GM12865 (cell line): ENCODE measurements around the gene CARMIL1.

Experiments
- DNase-seq: peaks from one replicate; pipeline ENCODE4 v3.0.0; 2010; ENCODE audit warnings: low read depth
- H3K4me3 ChIP-seq: 2 replicates; pipeline ENCODE4 v1.5.1; 2011; ENCODE audit warnings: mild to moderate bottlenecking, low read depth, low read length, control low read depth
- TF ChIP-seq, protein P1 (sequence below): IDR thresholded peaks from 2 replicates; pipeline ENCODE4 v1.5.1; 2011; ENCODE audit warnings: low read length, control low read depth, low read depth, inconsistent platforms; ENCODE audit not compliant: insufficient read depth; ENCODE audit errors: missing control alignments

The CARMIL1 gene

DNA sequence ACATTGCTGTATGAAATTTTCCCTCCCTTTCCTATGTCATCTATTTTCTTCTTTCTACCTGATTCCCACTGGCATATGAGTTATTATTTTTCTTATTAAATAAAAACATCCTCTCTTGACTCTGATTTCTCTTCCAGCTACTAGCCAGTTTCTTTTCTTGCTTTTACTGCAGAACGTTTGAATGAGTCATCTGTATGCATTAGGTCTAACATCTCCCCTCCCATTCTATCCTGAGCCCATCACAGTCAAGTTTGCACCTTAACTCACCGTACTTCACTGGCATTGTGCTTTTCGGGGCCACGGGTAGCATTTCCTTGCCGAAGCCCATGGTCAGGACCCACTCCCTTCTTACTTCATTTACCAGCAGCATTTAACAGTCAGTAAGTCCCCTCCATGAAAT, 65.7 kb downstream of the CARMIL1 start:
- no peak for DNase-seq
- no peak overlapping the region for H3K4me3 ChIP-seq
- TF ChIP-seq, protein P1, sequence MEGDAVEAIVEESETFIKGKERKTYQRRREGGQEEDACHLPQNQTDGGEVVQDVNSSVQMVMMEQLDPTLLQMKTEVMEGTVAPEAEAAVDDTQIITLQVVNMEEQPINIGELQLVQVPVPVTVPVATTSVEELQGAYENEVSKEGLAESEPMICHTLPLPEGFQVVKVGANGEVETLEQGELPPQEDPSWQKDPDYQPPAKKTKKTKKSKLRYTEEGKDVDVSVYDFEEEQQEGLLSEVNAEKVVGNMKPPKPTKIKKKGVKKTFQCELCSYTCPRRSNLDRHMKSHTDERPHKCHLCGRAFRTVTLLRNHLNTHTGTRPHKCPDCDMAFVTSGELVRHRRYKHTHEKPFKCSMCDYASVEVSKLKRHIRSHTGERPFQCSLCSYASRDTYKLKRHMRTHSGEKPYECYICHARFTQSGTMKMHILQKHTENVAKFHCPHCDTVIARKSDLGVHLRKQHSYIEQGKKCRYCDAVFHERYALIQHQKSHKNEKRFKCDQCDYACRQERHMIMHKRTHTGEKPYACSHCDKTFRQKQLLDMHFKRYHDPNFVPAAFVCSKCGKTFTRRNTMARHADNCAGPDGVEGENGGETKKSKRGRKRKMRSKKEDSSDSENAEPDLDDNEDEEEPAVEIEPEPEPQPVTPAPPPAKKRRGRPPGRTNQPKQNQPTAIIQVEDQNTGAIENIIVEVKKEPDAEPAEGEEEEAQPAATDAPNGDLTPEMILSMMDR = no peak

DNA sequence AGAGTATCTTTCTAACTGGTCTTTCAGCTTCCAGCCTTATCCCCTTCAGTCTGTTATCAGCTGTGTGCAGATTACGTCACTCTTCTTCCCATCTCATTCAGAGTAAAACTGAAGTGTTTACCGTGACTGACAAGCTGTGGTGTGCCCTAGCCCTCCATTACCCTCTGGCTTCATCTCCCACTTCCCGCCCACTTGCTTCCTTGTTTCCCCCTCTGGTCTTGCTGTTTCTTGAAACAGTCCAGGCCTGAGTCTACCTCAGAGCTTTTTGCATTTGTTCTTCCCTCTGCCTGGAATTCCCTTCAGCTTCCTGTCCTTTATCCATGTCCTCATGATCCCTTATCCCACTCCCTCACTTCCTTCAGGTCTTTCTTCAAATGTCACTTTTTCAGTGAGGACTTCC, 66.9 kb downstream of the CARMIL1 start:
- DNase-seq = no peak
- TF ChIP-seq, protein P1 = no peak
- no peak overlapping the region for H3K4me3 ChIP-seq

DNA sequence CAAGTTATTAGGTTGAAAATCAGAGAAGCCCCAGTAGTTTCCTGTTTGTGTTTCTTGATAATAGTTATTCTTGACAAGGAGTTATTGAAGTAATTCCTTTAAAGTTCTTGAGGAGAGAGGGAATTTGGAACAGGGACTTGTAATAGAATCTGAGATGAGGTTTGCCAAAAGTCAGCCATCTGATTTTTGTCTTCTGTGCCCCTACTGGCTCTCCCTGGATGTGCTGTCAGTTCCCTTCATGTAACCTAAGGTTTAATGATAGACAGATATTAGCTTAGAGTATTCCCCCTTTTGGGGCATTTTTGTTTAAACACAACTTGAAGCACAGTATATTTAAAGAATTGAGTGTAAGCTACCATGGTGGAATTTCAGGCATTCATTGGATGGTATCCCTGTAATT, 71.4 kb downstream of the CARMIL1 start:
- TF ChIP-seq, protein P1 = no peak
- no peak for DNase-seq

DNA sequence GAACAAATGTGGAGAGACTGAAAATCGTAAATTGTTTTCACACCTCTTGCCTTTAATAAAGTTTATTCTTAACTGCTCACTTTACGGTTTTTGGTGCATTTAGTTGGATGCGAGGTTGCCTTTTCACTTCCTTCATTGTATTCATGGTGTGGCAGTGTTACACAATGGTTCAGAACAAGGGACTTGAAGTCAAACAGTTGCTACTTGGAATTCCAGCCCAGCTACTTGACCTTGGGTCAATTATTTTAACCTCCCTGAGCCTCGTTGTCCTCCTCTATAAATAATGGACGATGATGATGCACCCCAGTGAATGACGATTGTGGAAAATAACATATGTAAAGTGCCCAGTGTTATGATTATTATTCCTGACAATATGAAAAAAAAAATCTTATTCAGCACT, 72.3 kb downstream of the CARMIL1 start:
- TF ChIP-seq, protein P1 = no peak
- no peak for DNase-seq
- no peak overlapping the region for H3K4me3 ChIP-seq

More for the DNA sequence above, 71.4 kb downstream of the CARMIL1 start:
- no peak overlapping the region for H3K4me3 ChIP-seq

DNA sequence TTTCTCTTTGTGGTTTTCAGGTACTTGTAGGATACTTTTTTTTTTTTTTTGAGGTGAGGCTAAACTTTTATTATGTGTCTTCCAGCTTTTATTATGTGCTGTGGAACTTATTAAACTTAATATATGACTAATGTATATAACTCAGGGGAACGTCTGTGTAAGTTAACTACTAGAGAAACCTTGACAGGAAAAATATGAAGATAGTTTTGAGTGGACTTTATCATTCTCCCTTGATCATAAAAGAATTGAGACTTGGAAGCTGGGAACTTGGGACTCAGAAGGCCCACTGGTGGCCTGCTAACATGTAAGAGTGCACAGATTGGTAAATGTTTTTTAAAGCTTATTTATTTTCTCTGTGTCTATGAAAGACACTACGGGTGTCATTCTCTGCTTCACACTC, 73.1 kb downstream of the CARMIL1 start:
- DNase-seq = no peak
- TF ChIP-seq, protein P1 = no peak
- H3K4me3 ChIP-seq = no peak overlapping the region

DNA sequence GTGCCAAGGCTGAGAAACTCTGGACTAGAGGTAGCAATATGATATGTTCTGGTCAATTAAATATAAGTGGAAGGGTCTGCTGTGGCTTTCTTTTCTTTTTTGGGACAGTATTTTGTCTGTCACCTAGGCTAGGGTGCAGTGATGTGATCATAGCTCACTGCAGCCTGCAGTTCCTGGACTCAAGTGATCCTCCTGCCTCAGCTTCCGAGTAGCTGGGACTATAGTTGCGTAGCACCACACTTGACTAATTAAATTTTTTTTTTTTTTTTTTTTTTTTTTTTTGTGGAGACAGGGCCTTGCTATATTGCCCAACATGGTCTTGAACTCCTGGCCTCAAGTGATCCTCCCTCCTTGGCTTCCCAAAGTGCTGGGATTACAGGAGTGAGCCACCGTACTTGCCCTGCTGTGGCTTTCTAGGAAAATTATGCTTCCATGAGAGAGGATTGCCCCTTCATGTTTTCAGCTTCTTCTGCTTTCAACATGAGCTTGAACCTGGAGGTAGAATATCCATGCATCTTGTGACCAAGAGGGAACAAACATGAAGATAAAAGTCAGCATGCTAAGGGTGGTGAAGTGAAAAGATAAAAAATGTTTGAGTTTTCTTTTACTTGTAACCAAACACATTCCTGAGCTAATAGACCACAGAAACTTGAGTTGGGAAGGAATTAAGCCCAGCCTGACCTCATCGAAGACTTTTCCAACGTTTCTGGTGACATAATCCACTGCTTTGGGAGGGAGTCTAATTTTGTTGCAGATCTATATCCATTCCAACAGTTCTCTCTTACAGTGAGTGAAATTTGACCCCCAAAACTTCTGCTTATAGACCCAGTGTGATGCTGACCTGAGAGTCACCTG, 75.1 kb downstream of the CARMIL1 start:
- no peak for DNase-seq
- H3K4me3 ChIP-seq = no peak overlapping the region
- TF ChIP-seq, protein P1 = no peak
